ENCODE data around the gene ACSM3.
A peak's percentile ranks its signal among the peaks of the same experiment; 100 is the strongest.
"Not testable (repeated sequence)": the region's sequence is repeated elsewhere in the genome, so short reads cannot be mapped to it uniquely, and the experiment has no call there.

ACSM3 gene

DNA sequence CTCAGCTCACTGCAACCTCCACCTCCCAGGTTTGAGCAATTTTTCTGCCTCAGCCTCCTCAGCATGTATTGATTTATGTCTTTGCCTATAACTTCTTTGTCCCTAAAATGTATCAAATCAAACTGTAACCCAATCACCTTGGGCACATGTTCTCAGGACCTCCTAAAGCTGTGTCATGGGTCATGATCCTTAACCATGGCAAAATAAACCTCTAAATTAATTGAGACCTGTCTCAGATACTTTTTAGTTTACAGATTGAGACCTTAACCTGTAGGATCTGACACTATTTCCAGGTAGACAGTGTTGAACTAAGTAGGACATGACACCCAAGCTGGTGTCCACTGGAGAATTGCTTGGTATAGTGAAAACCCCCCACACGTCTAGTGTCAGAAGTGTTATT is 2.6 kb upstream of the ACSM3 start:
- Histone ChIP-seq H3K4me3 (ENCODE audit: low read length) (no peak overlapping the region), H3K36me3 (ENCODE audit: control insufficient read depth, insufficient read depth, low read length, severe bottlenecking) (no peaks in the 10 kb centered on the region), H3K27me3 (replicated peaks; ENCODE audit: control insufficient read depth, insufficient read depth, low read length) (no peaks in the 10 kb centered on the region), H3K4me1 (ENCODE audit: control insufficient read depth, insufficient read depth, low read length) (peaks cover 9% of the 10 kb centered on the region), H3K9ac (ENCODE audit: low read length) (no peak overlapping the region), H3K9me3 (ENCODE audit: control insufficient read depth, low read length) (no peaks in the 10 kb centered on the region)
- DNase-seq (ENCODE audit: low read depth): no peak

DNA sequence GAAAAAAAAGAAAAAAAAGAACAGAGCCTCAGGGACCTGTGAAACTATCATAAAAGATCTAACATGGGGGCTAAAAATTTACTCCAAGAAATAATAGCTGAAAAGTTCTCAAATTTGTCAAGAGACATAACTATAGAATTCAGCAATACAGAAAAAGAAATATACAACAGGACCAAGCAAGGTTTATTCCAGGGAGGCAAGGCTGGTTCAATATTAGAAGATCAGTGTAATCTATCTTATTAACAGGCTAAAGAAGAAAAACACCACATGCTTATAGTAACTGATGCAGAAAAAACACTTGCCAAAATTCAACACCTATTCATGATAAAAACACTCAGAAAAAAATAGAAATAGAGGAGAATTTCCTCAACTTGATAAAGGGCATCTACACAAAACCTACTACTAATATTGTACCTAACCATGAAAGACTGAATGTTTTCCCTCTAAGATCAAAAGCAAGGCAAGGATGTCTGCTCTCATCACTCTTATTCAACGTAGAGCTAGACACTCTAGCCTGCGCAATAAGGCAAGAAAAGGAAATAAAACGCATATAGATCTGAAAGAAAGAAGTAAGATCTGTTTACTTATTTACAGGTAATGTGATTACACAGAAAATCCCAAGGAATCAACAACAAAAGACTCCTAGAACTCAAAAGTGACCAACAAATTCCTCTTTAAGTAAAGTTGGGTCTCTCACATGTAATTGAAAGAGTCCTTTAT is 1.2 kb upstream of the ACSM3 start:
- Histone ChIP-seq H3K27me3 (replicated peaks; ENCODE audit: control insufficient read depth, insufficient read depth, low read length) (no peaks in the 10 kb centered on the region), H3K4me1 (ENCODE audit: control insufficient read depth, insufficient read depth, low read length) (peaks cover 11% of the 10 kb centered on the region), H3K36me3 (ENCODE audit: control insufficient read depth, insufficient read depth, low read length, severe bottlenecking) (no peaks in the 10 kb centered on the region), H3K9me3 (ENCODE audit: control insufficient read depth, low read length) (no peaks in the 10 kb centered on the region), H3K4me3 (ENCODE audit: low read length) (no peak overlapping the region), H3K9ac (ENCODE audit: low read length) (no peak overlapping the region)
- DNase-seq (ENCODE audit: low read depth): no peak

DNA sequence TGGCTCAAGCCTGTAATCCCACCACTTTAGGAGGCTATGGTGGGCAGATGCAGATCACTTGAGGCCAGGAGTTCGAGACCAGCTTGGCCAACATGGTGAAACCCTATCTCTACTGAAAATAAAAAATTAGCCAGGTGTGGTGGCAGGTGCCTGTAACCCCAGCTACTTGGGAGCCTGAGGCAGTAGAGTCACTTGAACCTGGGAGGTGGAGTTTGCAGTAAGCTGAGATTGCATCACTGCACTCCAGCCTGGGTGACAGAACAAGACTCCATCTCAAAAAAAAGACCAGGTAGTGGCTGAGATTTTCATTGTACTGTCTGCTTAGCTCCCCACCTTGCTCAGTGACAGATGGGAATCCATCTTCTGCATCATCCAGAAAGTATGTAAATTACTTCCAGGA is 634 bp downstream of the ACSM3 start:
- peaks cover 16% of the 10 kb centered on the region for H3K4me1 ChIP-seq (ENCODE audit: control insufficient read depth, insufficient read depth, low read length)
- H3K9me3 ChIP-seq (ENCODE audit: control insufficient read depth, low read length); H3K9ac ChIP-seq (ENCODE audit: low read length); H3K27me3 ChIP-seq (replicated peaks; ENCODE audit: control insufficient read depth, insufficient read depth, low read length); H3K4me3 ChIP-seq (ENCODE audit: low read length); H3K36me3 ChIP-seq (ENCODE audit: control insufficient read depth, insufficient read depth, low read length, severe bottlenecking); DNase-seq (ENCODE audit: low read depth): not testable (repeated sequence)

DNA sequence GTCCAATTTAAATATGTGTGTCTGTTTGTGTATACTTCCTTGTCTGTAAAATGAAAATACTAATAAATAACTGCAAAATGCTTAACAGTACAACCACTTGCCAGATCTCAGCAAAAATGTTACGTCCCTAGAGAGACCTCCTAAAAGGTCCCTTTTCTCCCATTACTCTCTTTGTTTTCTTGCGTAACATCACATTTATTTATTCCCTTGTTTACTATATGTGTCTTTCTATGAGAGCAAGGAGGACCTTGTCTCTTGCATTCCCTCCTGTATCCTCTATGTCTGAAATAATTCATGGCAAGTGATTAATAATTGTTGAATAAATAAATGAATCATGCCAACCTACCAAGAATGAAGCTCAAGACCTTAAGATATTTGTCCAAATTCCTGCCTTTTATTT is 1.9 kb downstream of the ACSM3 start:
- no peak for DNase-seq (ENCODE audit: low read depth)
- no peaks in the 10 kb centered on the region for H3K27me3 ChIP-seq (replicated peaks; ENCODE audit: control insufficient read depth, insufficient read depth, low read length)

DNA sequence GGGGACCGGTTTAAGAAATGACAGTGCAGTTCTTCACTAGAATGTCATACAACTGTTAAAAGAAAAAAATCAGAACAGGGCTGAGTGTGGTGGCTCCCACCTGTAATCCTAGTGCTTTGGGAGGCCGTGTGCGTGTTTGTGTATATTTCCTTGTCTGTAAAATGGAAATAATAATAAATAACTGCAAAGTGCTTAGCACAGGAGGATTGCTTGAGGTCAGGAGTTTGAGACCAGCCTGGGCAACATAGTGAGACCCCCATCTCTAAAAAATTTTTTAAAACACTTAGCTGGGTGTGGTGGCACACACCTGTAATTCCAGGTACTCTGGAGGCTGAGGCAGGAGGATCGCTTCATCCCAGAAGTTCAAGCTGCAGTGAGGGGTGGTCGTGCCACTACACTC is 2.5 kb downstream of the ACSM3 start:
- Histone ChIP-seq H3K36me3 (ENCODE audit: control insufficient read depth, insufficient read depth, low read length, severe bottlenecking) (no peaks in the 10 kb centered on the region), H3K4me3 (ENCODE audit: low read length) (no peak overlapping the region), H3K9me3 (ENCODE audit: control insufficient read depth, low read length) (no peaks in the 10 kb centered on the region), H3K27me3 (replicated peaks; ENCODE audit: control insufficient read depth, insufficient read depth, low read length) (no peaks in the 10 kb centered on the region), H3K9ac (ENCODE audit: low read length) (no peak overlapping the region), H3K4me1 (ENCODE audit: control insufficient read depth, insufficient read depth, low read length) (peaks cover 16% of the 10 kb centered on the region)
- DNase-seq (ENCODE audit: low read depth): no peak

More for the DNA sequence above, 1.9 kb downstream of the ACSM3 start:
- Histone ChIP-seq H3K4me3 (ENCODE audit: low read length) (no peak overlapping the region), H3K36me3 (ENCODE audit: control insufficient read depth, insufficient read depth, low read length, severe bottlenecking) (no peaks in the 10 kb centered on the region), H3K4me1 (ENCODE audit: control insufficient read depth, insufficient read depth, low read length) (peaks cover 16% of the 10 kb centered on the region), H3K9me3 (ENCODE audit: control insufficient read depth, low read length) (no peaks in the 10 kb centered on the region), H3K9ac (ENCODE audit: low read length) (no peak overlapping the region)

DNA sequence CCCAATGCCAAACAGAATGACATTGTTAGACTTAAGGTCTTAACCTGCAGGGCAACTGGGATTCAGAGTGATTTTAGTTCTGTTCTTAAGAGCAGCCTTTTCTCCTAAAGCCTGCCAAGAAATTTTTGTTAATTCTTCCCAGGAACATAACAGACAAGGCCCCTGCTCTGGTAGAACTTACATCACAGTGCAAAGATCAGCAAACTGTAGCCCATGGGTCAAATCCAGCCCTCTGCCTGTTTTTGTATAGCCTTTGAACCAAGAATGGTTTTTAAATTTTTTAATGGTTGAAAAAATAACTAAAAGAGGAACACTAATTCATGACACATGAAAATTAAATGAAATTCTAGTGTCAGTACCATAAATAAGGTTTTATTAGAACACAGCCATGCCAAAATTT is 3.8 kb downstream of the ACSM3 start:
- no peaks in the 10 kb centered on the region for H3K36me3 ChIP-seq (ENCODE audit: control insufficient read depth, insufficient read depth, low read length, severe bottlenecking)
- H3K4me3 ChIP-seq (ENCODE audit: low read length): no peak overlapping the region
- H3K9ac ChIP-seq (ENCODE audit: low read length): no peak overlapping the region
- peaks cover 16% of the 10 kb centered on the region for H3K4me1 ChIP-seq (ENCODE audit: control insufficient read depth, insufficient read depth, low read length)
- no peaks in the 10 kb centered on the region for H3K27me3 ChIP-seq (replicated peaks; ENCODE audit: control insufficient read depth, insufficient read depth, low read length)
- H3K9me3 ChIP-seq (ENCODE audit: control insufficient read depth, low read length): no peaks in the 10 kb centered on the region
- DNase-seq (ENCODE audit: low read depth): no peak

DNA sequence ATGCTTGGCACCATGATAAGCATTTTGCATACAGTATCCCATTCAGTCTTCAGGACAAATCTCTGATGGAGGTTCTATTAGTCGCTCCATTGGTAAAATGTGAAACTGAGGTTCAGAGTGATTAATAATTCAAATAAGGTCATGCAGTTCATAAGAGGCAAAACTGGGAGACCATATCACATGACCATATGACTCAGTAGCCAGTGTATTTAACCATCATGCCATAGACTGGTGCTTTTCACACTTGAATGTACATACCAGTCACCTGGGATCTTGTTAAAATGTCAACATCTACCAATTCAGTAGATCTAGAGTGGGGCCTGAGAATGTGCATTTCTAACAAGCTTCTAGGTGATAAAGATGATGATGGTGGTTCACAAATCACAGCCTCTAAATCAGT is 4.3 kb downstream of the ACSM3 start:
- no peaks in the 10 kb centered on the region for H3K36me3 ChIP-seq (ENCODE audit: control insufficient read depth, insufficient read depth, low read length, severe bottlenecking)
- no peak for DNase-seq (ENCODE audit: low read depth)
- no peak overlapping the region for H3K4me3 ChIP-seq (ENCODE audit: low read length)
- H3K4me1 ChIP-seq (ENCODE audit: control insufficient read depth, insufficient read depth, low read length): peaks cover 16% of the 10 kb centered on the region
- H3K9ac ChIP-seq (ENCODE audit: low read length): no peak overlapping the region
- H3K9me3 ChIP-seq (ENCODE audit: control insufficient read depth, low read length): no peaks in the 10 kb centered on the region
- H3K27me3 ChIP-seq (replicated peaks; ENCODE audit: control insufficient read depth, insufficient read depth, low read length): no peaks in the 10 kb centered on the region

DNA sequence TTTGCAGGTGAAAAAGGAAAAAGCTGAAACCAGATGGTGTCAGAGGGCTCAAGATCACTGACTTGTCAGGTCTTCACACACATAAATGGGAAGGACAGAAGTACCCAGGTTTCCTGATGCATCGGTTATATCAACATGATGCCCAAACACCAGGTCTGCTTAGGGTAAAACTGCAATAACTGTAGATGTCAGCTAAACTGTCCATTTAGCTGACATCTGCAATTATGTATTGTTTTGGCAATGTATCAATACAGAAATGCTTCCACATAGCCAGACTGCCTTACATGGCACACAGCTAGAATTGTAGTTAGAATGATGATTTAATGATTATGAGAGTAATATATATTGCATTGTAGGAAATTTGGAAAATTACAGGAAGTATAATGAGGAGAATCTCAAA is 5.0 kb downstream of the ACSM3 start:
- no peak for DNase-seq (ENCODE audit: low read depth)
- H3K4me3 ChIP-seq (ENCODE audit: low read length): no peak overlapping the region
- H3K4me1 ChIP-seq (ENCODE audit: control insufficient read depth, insufficient read depth, low read length): peaks cover 13% of the 10 kb centered on the region
- H3K36me3 ChIP-seq (ENCODE audit: control insufficient read depth, insufficient read depth, low read length, severe bottlenecking): no peaks in the 10 kb centered on the region
- no peaks in the 10 kb centered on the region for H3K9me3 ChIP-seq (ENCODE audit: control insufficient read depth, low read length)
- no peaks in the 10 kb centered on the region for H3K27me3 ChIP-seq (replicated peaks; ENCODE audit: control insufficient read depth, insufficient read depth, low read length)
- H3K9ac ChIP-seq (ENCODE audit: low read length): no peak overlapping the region

DNA sequence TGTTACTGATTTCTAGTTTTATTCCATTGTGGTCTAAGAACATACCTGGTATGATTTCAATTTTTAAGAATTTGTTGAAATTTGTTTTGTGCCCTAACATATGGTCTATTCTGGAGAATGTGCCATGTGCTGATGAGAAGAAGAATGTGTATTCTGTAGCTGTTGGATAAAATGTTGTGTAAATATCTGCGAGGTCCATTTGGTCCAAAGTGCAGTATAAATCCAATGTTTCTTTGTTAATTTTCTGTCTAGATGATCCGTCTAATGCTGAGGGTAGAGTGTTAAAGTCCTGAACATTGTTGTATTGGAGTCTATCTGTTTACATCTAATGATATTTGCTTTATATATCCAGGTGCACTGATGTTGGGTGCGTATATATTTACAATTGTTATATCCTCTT is 9.9 kb downstream of the ACSM3 start:
- H3K4me3 ChIP-seq (ENCODE audit: low read length): no peak overlapping the region

DNA sequence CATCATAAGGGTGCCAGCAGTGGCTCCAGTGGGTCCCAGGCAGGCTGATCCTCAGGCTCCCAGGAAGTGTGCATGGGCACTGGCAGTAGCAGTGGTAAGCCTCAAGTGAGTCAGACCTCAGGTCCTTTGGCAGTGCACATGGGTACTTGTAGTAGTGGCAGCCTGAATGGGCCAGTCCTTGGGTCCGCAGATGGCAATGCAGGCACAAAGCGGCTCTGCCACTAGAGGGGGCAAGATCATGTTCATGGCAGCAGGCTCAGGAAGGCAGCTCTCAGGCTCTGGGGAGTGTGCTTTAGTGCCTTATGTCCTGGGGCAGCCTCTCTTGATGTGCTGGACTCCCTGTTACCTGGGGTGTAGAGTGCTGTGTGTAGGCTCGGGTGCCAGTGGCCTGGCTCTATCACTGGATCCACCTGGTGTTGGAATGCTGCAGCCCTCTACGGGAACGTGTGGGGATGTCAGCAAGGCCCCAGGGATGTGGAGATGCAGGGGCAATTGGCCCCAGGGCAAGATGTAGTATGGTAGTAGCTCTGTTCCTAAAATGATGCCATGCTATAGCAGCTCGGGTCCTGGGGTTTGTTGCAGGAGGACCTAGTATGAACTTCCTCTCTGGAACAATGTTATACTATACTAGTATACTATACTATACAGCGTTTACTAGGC is 11.0 kb downstream of the ACSM3 start:
- Histone ChIP-seq H3K9ac (ENCODE audit: low read length) (no peak overlapping the region), H3K9me3 (ENCODE audit: control insufficient read depth, low read length) (no peaks in the 10 kb centered on the region), H3K4me1 (ENCODE audit: control insufficient read depth, insufficient read depth, low read length) (no peaks in the 10 kb centered on the region), H3K36me3 (ENCODE audit: control insufficient read depth, insufficient read depth, low read length, severe bottlenecking) (no peaks in the 10 kb centered on the region), H3K4me3 (ENCODE audit: low read length) (no peak overlapping the region), H3K27me3 (replicated peaks; ENCODE audit: control insufficient read depth, insufficient read depth, low read length) (no peaks in the 10 kb centered on the region)
- DNase-seq (ENCODE audit: low read depth): peak; percentile 54

More for the DNA sequence above, 9.9 kb downstream of the ACSM3 start:
- no peaks in the 10 kb centered on the region for H3K36me3 ChIP-seq (ENCODE audit: control insufficient read depth, insufficient read depth, low read length, severe bottlenecking)
- H3K9ac ChIP-seq (ENCODE audit: low read length): no peak overlapping the region
- no peaks in the 10 kb centered on the region for H3K27me3 ChIP-seq (replicated peaks; ENCODE audit: control insufficient read depth, insufficient read depth, low read length)
- no peaks in the 10 kb centered on the region for H3K4me1 ChIP-seq (ENCODE audit: control insufficient read depth, insufficient read depth, low read length)
- DNase-seq (ENCODE audit: low read depth): no peak
- H3K9me3 ChIP-seq (ENCODE audit: control insufficient read depth, low read length): no peaks in the 10 kb centered on the region

DNA sequence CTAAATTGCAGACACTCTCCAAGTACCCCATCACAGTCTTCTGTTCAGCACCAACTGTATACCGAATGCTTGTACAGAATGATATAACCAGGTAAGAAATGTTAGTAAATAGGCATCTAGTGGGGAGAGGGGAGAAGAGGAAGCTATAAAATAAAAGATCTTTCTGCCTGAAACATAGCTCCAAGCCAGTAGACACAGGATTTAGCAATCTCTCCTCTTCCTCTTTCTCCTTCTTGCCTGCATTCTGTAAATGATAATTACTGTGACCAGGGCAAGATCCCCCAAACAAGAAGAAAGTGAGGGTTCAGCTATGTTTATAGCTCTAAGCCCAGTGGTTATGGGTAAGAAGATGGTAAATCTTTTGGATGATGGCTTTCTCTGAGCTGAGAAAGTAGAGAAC is 17.9 kb downstream of the ACSM3 start:
- Histone ChIP-seq H3K4me3 (ENCODE audit: low read length) (no peak overlapping the region), H3K9me3 (ENCODE audit: control insufficient read depth, low read length) (no peaks in the 10 kb centered on the region), H3K4me1 (ENCODE audit: control insufficient read depth, insufficient read depth, low read length) (no peaks in the 10 kb centered on the region), H3K36me3 (ENCODE audit: control insufficient read depth, insufficient read depth, low read length, severe bottlenecking) (no peaks in the 10 kb centered on the region), H3K9ac (ENCODE audit: low read length) (no peak overlapping the region), H3K27me3 (replicated peaks; ENCODE audit: control insufficient read depth, insufficient read depth, low read length) (peaks cover 5% of the 10 kb centered on the region)
- DNase-seq (ENCODE audit: low read depth): no peak

DNA sequence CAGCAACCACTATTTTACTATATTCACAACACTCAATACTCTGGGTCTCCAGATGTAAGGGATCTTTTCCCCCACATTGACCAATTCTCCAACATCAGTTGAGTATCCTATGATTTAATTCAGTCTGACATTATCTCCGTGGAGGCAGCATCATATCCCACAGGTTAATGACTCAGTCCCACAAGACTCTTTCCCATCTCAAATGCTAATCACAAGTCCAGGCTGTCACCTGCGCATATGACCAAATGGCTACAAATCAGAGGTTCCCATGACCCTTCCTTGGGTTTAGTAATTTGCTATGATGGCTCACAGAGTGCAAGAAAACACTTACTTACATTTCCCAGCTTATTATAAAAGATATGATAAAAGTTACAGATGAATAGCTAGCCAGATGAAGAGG is 18.7 kb downstream of the ACSM3 start:
- Histone ChIP-seq H3K27me3 (replicated peaks; ENCODE audit: control insufficient read depth, insufficient read depth, low read length) (peaks cover 5% of the 10 kb centered on the region), H3K9me3 (ENCODE audit: control insufficient read depth, low read length) (no peaks in the 10 kb centered on the region), H3K36me3 (ENCODE audit: control insufficient read depth, insufficient read depth, low read length, severe bottlenecking) (no peaks in the 10 kb centered on the region), H3K4me3 (ENCODE audit: low read length) (no peak overlapping the region), H3K9ac (ENCODE audit: low read length) (no peak overlapping the region), H3K4me1 (ENCODE audit: control insufficient read depth, insufficient read depth, low read length) (no peaks in the 10 kb centered on the region)
- no peak for DNase-seq (ENCODE audit: low read depth)
